HG02840 (cell line): ENCODE data around the gene GALNT18.
"Not testable (repeated sequence)": the region's sequence is repeated elsewhere in the genome, so short reads cannot be mapped to it uniquely, and the experiment has no call there.

ENCODE experiments used
- ATAC-seq: cut with Tn5 transposase; IDR thresholded peaks from one replicate; pipeline ENCODE4 v1.9.1; 2021; ENCODE audit warnings: mild to moderate bottlenecking, moderate library complexity, moderate number of reproducible peaks; ENCODE audit not compliant: unreplicated experiment, low FRiP score

GALNT18 gene

GRCh38 chr11:11378184-11378940 lies 243.4 kb downstream of the GALNT18 start:
- no peak for ATAC-seq

- no peak for ATAC-seq
Observed at GRCh38 chr11:11374358-11375148, 247.3 kb downstream of the GALNT18 start.

- no peak for ATAC-seq
Observed at GRCh38 chr11:11373934-11374333, 247.9 kb downstream of the GALNT18 start.

- no peak for ATAC-seq
Observed at GRCh38 chr11:11372461-11372860, 249.3 kb downstream of the GALNT18 start.

DNA sequence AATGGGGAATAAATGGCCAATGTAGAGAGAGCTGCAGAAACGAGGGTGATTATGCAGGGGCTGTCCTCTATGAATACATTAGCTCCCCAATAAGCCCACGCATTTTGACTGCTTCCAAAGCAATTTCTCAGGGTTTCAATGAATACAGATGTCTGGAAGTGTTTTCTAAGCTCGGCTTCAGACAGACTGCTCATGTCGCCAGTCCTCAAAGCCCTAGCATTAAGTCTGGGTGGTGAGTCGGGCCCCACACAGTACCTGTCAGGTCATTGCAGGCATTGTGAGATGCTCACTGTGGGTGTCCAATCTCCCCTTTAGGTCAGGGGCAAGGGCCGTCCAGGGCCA lies 250.9 kb downstream of the GALNT18 start:
- ATAC-seq = no peak

DNA sequence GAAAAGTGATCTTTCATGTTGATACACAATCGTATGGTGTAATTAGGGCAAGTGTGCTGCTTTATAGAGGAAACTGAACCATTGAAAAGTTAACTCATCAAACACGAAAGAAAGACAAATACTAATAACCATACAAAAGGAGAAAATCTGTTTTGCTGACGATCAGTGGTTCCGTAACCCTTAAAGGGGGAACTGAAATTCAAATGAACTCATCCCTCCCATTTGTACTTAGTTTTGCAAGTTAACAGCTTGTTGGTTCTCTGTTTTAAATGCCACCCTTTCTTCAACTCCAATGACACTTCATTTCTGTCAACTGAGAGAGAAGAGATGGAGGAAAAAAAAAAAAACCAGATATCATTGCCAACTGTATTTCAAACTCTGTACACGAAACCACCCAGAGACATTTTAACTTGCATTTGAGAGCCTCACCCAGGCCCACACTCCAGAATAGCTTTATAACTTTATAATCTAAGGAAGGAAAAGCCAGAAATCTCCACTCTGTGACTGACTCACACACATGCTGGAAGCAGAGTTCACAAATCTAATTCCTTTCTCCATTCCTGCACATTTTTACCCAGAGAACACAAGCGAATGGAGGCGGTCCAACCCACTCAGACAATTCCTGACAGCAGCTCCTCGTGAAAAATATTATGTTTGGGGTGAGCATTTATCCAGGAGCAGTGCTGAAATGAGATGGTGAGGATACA lies 251.4 kb downstream of the GALNT18 start:
- no peak for ATAC-seq

DNA sequence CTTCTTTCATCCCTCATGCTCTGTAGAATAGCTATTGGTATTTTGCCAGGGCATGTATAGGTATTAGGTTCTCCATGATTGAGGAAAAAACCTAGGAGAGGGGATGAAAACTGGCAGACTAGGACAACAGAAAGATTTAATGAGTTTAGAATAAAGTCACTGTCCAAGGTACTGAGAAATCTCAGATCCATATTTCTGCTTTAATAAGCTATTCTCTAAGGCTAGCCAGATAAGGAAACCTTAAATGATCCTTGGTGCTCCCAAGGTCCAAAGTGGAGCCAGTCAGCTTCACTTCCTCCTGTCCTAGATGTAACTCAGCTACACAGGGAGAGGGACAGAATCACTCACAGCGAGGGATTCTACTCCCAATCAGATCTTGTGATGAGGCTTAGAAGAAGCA lies 255.0 kb downstream of the GALNT18 start:
- ATAC-seq = no peak

GRCh38 chr11:11363674-11364073 lies 258.1 kb downstream of the GALNT18 start:
- ATAC-seq = no peak

DNA sequence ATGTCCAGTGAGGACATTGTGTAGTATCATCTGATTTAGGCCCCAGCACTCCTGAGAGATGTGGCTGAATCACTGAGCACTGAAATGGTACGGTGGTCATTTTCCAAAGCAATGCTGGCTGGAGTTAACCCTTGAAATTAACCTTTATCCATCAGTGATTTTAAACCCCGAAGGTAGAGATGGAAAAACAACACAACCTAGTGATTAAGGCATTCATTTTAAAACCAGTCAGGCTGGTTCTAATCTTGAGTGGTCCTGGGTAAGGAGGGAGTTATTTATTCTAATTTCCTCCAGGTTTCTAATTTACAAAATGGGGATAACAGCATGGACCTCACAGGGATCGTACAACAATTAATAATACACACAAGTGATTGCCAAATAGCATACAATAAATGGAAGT lies 262.2 kb downstream of the GALNT18 start:
- no peak for ATAC-seq

GRCh38 chr11:11356842-11357241 lies 265.0 kb downstream of the GALNT18 start:
- no peak for ATAC-seq

- ATAC-seq = not testable (repeated sequence)
Observed at GRCh38 chr11:11352878-11353277, 268.9 kb downstream of the GALNT18 start, which contains the start of gene CSNK2A3. CSNK2A3 (minus strand) TSS chr11:11353250; CDS start chr11:11353119, 131 bp downstream.

DNA sequence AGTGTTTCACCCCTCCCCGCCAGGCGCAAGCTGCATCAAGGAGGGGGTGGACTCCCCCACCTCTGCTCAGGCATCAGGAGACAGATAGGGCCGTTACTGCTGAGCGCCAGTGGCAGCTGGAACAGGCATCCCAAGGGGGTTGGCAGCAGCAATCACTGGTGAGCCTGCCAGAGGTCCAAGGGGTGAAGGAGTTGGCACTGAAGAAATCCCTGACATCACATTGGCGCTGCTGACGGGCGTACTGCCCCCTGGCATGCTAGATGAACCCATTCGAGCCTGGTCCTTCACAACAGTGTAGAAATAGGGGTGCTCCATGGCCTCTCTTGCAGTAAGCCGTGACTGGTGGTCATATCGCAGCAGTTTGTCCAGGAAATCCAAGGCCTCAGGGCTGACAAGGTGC lies 270.0 kb downstream of the GALNT18 start:
- not testable (repeated sequence) for ATAC-seq

DNA sequence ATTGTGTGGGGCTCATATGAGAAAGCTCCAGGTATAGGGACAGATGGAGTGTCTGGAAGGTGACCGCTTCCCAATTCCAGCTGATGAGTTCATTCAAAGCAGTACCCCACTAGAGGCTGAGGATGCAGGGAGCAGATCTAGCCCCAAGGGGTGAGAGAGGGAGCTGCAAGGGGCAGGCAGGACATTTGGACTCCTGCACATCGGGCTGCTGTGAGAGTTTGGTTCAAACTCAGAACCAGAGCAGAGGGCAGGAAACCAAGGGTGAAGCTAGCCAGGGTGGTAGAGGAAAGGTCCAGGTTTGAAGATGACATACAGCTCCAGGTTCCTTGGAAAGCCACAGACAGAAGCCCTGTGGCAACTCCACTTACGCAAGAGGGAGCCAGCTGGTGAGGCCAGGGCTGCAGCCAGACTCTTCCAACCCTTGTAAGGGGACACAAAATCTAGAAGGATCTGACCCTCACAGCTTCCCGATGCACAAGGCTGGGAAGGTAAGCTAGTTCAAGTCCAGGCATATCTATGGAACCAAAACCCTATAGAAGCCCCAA lies 270.7 kb downstream of the GALNT18 start:
- ATAC-seq = no peak

DNA sequence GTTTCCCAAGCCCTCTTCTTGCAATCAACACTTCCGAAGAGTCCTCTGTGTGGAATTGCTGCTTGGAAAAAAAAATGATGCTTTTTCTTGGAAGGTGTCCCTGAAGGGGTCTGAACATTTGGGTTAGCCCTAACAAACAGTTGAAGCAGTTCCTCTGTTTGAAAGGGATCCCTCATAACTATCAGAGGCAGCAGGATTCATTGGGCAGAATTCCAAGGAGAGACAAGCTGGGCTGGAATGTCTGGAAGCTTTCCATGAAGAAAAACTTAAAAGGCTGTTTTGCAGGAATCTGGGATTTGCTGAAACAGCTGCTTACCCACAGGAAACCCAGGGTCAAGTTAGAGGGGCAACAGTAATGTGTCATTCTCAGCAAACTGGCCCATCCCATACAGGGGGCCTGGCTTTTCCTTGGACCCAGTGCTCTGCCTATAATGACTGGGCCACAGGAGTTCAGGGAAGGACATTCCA lies 271.9 kb downstream of the GALNT18 start:
- ATAC-seq = no peak

- no peak for ATAC-seq
Observed at GRCh38 chr11:11349106-11349825, 272.5 kb downstream of the GALNT18 start.

DNA sequence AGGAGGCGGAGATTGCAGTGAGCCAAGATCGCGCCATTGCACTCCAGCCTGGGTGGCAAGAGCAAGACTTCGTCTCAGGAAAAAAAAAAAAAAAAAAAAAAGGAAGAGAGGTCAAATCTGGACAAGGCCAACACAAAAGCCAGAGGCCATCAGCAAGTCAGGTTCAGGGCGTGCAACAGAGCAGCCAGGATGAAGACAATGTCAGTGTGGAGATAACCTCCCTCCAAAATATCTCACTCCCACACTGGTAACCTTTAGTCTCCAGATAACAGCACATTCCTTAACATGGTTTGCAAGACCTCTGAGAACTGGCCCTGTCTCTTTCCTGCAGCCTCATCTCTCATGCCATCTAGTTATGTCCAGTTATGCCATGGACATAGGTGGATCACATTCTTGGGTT lies 273.5 kb downstream of the GALNT18 start:
- ATAC-seq = no peak

DNA sequence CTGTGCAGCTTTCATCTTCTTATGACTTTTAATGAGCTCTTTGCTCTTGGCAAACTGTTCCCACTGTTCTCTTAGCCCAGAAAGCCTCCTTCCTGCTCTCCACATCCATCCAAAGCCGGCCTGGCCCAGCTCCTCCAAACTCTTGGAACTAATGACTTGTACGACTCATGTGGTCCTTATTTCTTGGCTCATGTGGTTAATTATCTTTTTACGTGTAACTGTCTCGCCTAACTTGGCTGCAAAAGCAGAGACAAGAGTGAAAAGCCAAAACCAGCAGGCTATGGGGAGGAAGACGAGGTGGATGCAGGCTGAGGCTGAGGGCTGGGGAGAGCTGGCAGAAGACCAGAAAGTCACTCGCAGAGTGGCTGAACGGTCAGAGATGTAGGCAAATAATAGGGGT lies 274.2 kb downstream of the GALNT18 start:
- ATAC-seq = no peak

- no peak for ATAC-seq
Observed at GRCh38 chr11:11346303-11346702, 275.5 kb downstream of the GALNT18 start.

DNA sequence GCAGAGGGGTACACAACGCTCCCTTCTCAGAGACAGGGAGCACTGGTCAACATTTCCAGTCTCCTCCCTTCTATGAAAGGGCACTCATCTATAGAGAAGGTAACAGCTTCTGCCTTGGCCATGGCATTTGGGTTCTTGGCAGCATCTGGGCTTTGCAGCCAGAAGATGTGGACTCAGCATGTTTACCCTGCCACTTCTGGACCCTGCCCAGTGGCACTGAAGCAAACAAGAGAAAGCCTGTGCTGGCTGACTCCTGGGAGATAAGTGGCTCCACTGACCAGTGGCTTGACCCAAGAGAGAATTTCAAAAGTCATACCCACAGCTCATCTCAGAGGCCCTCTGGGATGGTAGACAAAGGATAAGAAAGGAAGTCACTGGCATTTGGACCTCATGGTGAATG lies 276.7 kb downstream of the GALNT18 start:
- no peak for ATAC-seq

- no peak for ATAC-seq
Observed at GRCh38 chr11:11344045-11344444, 277.8 kb downstream of the GALNT18 start.
